Nephron progenitor cell (in vitro differentiated cells): Measurements from ENCODE around the gene NFATC3.
"Not testable (repeated sequence)": the region's sequence is repeated elsewhere in the genome, so short reads cannot be mapped to it uniquely, and the experiment has no call there.

Source experiments
- DNase-seq: peaks from one replicate; pipeline ENCODE4 v3.0.0; 2021
- H3K27ac Mint-ChIP-seq: 2 replicates; pipeline ENCODE4 v1.8.0; 2021; ENCODE audit warnings: mild to moderate bottlenecking, moderate library complexity, mixed read lengths
- H3K27me3 Mint-ChIP-seq: 2 replicates; pipeline ENCODE4 v1.8.0; 2021; ENCODE audit warnings: mild to moderate bottlenecking, low read depth, mixed read lengths; ENCODE audit not compliant: poor library complexity
- H3K36me3 Mint-ChIP-seq: 2 replicates; pipeline ENCODE4 v1.8.0; 2021; ENCODE audit warnings: low read depth, mixed read lengths
- H3K4me1 Mint-ChIP-seq: 2 replicates; pipeline ENCODE4 v1.8.0; 2021; ENCODE audit warnings: mixed read lengths
- H3K4me3 Mint-ChIP-seq: 2 replicates; pipeline ENCODE4 v1.8.0; 2021; ENCODE audit warnings: mild to moderate bottlenecking, moderate library complexity, mixed read lengths
- H3K9me3 Mint-ChIP-seq: 2 replicates; pipeline ENCODE4 v1.8.0; 2021; ENCODE audit warnings: mild to moderate bottlenecking, moderate library complexity, mixed read lengths
- TF ChIP-seq, protein P1 (sequence below): fragments of 200-600 bp; sonication (generic); IDR thresholded peaks from 2 replicates; pipeline ENCODE4 v1.5.0; 2021; ENCODE audit warnings: antibody characterized with exemption

The NFATC3 gene

DNA sequence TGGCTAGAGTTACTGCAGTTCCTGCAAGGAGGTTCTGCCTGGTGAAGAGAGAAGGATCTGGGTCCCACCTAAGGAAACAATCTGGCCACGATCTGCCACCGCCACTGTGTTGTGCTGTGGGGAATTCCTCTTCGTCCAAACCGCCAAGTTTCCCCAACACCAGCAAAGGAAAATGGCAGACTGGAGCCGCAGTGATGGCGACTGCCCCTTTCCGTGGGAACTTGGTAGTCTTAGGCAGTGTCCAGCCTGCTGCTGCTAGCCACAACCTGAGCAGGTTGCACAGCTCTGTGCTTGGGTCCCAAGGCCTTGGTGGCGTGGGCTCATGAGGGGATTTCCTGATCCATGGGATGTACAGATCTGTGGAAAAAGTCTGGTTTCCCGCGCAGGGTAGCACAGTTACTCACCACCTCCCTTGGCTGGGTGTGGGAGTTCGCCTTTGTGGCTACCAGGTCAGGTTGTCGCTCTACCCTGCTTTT is 28.6 kb downstream of the NFATC3 start:
- H3K36me3 Mint-ChIP-seq: peaks cover 64% of the 10 kb centered on the region
- H3K27ac Mint-ChIP-seq: peak overlapping the region; percentile 77
- peaks cover 55% of the 10 kb centered on the region for H3K9me3 Mint-ChIP-seq
- no peak overlapping the region for H3K4me3 Mint-ChIP-seq
- H3K4me1 Mint-ChIP-seq: peaks cover 11% of the 10 kb centered on the region
- H3K27me3 Mint-ChIP-seq: peaks cover 5% of the 10 kb centered on the region
- TF ChIP-seq, protein P1, sequence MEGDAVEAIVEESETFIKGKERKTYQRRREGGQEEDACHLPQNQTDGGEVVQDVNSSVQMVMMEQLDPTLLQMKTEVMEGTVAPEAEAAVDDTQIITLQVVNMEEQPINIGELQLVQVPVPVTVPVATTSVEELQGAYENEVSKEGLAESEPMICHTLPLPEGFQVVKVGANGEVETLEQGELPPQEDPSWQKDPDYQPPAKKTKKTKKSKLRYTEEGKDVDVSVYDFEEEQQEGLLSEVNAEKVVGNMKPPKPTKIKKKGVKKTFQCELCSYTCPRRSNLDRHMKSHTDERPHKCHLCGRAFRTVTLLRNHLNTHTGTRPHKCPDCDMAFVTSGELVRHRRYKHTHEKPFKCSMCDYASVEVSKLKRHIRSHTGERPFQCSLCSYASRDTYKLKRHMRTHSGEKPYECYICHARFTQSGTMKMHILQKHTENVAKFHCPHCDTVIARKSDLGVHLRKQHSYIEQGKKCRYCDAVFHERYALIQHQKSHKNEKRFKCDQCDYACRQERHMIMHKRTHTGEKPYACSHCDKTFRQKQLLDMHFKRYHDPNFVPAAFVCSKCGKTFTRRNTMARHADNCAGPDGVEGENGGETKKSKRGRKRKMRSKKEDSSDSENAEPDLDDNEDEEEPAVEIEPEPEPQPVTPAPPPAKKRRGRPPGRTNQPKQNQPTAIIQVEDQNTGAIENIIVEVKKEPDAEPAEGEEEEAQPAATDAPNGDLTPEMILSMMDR: no peak
- DNase-seq: no peak

DNA sequence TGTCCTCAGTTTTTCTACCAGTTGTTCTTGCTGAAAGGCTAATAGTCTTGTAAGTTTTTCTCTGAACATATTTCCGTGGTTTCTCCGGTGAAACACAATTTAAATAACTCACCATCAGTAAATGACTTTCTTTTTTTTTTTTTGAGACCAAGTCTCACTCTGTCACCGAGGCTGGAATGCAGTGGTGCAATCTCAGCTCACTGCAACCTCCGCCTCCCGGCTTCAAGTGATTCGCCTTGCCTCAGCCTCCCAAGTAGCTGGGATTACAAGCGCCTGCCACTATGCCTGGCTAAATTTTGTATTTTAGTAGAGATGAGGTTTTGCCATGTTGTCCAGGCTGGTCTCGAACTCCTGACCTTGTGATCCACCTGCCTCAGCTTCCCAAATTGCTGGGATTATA is 29.8 kb downstream of the NFATC3 start:
- peaks cover 44% of the 10 kb centered on the region for H3K9me3 Mint-ChIP-seq
- H3K4me1 Mint-ChIP-seq: peaks cover 17% of the 10 kb centered on the region
- H3K36me3 Mint-ChIP-seq: peaks cover 60% of the 10 kb centered on the region
- DNase-seq, H3K4me3 Mint-ChIP-seq, H3K27ac Mint-ChIP-seq, H3K27me3 Mint-ChIP-seq: not testable (repeated sequence)

DNA sequence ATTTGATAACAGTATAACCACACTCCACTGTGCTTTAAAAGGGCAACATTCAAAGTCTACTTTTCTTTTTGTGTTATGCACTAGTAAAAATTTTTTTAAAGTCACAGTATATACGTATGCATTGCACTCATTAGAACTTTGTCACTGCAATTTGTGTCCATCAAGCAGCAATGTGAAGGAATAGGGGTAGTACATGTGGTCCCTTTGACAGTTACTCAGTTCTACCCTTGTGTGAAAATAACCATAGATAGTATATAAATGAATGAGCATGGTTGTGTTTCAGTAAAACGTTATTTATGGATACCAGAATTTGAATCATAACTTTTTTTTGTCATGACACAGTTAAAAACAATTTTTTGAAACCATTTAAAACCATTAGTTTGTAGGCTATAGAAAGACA is 30.7 kb downstream of the NFATC3 start:
- Mint-ChIP-seq H3K4me1 (peaks cover 17% of the 10 kb centered on the region), H3K27me3 (peaks cover 5% of the 10 kb centered on the region), H3K36me3 (peaks cover 53% of the 10 kb centered on the region), H3K27ac (no peak overlapping the region), H3K4me3 (no peak overlapping the region), H3K9me3 (peaks cover 36% of the 10 kb centered on the region)
- DNase-seq: no peak
- TF ChIP-seq, protein P1: no peak

DNA sequence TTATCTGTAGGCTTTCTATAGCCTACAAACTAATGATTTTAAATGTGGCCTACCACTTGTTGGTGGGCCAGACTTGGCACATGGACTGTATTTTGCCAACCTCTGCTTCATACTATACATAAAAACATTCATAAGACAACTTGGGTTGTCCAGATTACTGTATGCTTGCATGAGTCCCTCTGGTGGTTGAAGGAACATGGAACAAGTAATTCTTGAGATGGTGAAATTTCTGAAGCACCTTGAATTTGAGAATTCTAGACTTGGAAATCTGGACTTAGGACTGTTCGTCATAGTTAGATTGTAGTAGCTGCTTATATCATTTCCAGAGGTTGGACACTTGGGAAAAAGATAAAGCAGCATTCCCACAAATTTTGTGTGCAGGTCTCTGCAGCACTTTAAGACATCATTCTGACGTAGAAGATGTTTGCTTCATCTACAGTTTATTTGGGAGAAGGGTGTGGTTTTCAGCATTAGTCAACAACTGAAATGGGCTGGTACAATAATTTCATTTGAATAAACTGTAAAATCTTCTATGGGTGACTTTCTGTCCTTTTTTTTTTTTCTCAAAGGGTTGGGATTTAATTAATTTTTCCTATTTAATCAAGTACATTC is 31.2 kb downstream of the NFATC3 start:
- Mint-ChIP-seq H3K36me3 (peaks cover 48% of the 10 kb centered on the region), H3K27ac (no peak overlapping the region), H3K9me3 (peaks cover 31% of the 10 kb centered on the region), H3K27me3 (peaks cover 5% of the 10 kb centered on the region), H3K4me1 (peaks cover 17% of the 10 kb centered on the region), H3K4me3 (no peak overlapping the region)
- no peak for DNase-seq
- TF ChIP-seq, protein P1: no peak

DNA sequence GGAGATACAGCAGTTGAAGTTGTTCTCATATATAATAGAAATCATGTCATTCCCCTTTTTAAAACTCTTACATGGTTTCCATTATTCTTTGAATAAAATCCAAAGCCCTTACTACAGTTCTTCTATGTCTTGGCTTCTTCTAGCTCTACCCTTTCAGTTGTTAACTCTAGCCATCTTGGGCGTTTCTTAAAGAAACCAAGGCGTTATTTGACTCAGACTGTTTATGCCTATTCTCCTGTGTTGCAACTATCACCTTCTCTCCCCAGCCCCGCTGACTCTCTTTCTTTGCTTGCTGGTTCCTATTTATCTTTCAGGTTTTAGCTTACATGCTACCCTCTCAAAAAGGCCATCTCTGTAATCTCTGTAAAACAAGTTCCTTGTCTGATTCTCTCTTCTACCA is 32.7 kb downstream of the NFATC3 start:
- H3K27me3 Mint-ChIP-seq: peaks cover 4% of the 10 kb centered on the region
- H3K4me3 Mint-ChIP-seq: no peak overlapping the region
- H3K4me1 Mint-ChIP-seq: peaks cover 13% of the 10 kb centered on the region
- H3K36me3 Mint-ChIP-seq: peaks cover 48% of the 10 kb centered on the region
- peak overlapping the region; percentile 5 for H3K27ac Mint-ChIP-seq
- no peak for DNase-seq
- TF ChIP-seq, protein P1: no peak
- H3K9me3 Mint-ChIP-seq: peaks cover 16% of the 10 kb centered on the region

DNA sequence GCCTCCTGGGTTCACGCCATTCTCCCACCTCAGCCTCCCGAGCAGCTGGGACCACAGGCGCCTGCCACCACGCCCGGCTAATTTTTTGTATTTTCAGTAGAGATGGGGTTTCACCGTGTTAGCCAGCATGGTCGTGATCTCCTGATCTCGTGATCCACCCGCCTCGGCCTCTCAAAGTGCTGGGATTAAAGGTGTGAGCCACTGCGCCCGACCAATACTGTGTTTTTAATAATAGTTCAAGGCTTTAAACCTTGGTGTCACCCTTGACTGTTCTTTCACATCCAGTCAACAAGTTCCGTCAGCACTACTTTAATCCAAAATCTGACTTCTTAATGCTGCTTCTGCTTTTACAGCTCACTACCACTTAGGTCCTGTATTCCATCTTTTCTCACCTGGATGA is 33.8 kb downstream of the NFATC3 start:
- peaks cover 44% of the 10 kb centered on the region for H3K36me3 Mint-ChIP-seq
- H3K9me3 Mint-ChIP-seq: peaks cover 10% of the 10 kb centered on the region
- DNase-seq, H3K27ac Mint-ChIP-seq, H3K4me3 Mint-ChIP-seq, H3K4me1 Mint-ChIP-seq, H3K27me3 Mint-ChIP-seq: not testable (repeated sequence)

DNA sequence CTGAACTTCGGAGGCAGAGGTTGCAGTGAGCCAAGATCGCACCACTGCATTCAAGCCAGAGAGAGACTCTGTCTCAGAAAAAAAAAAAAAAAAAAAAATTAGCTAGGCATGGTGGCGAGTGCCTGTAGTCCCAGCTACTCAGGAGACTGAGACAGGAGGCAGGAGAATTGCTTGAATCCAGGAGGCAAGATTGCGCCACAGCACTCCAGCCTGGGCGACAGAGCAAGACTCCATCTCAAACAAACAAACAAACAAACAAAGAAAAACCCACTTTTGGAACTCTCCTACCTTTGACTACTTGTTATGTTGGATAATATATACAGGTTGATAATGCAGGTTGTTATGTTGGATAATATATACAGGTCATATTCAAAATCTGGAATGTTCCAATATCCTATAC is 35.3 kb downstream of the NFATC3 start:
- not testable (repeated sequence) for H3K27ac Mint-ChIP-seq, DNase-seq

More for the DNA sequence above, 35.3 kb downstream of the NFATC3 start:
- H3K36me3 Mint-ChIP-seq: peaks cover 42% of the 10 kb centered on the region
- not testable (repeated sequence) for H3K4me1 Mint-ChIP-seq, H3K27me3 Mint-ChIP-seq, H3K4me3 Mint-ChIP-seq, H3K9me3 Mint-ChIP-seq
